Adrenal gland (tissue), 12 donors: Measurements from ENCODE around the gene ZMYND8. TPM values are rescaled to one million over a fixed set of nuclear protein-coding genes. Genes with fewer than 3 reads are reported as not detected.

Source experiments
- DNase-seq, 7 donors: peaks; one replicate each; pipeline ENCODE4 v3.0.0-alpha.2; 2019 to 2020
- H3K27ac ChIP-seq, 5 donors: fragments of 200-600 bp; sonication (generic) in 4 of 5; 1 replicate in 3 of 5; 2 replicates in 2 of 5; pipeline versions ENCODE4 v1.5.1 to v1.8.0; 2016 to 2020; ENCODE audit warnings: mild to moderate bottlenecking in 1 of 5
- H3K27me3 ChIP-seq: fragments of 200-600 bp; 2 replicates; pipeline ENCODE4 v1.8.0; 2021
- H3K36me3 ChIP-seq, 2 donors: fragments of 200-600 bp; replicated peaks in 1 of 2; 1 replicate in 1 of 2; 2 replicates in 1 of 2; pipeline versions ENCODE4 v1.5.1 to v1.8.0; 2018 to 2022
- H3K4me1 ChIP-seq, 2 donors: fragments of 200-600 bp; replicated peaks in 1 of 2; 1 replicate in 1 of 2; 2 replicates in 1 of 2; pipeline versions ENCODE4 v1.5.1 to v1.8.0; 2018 to 2021
- H3K4me3 ChIP-seq, 4 donors: fragments of 200-600 bp; sonication (generic) in 3 of 4; one replicate each; pipeline ENCODE4 v1.5.1; 2016 to 2018
- H3K9me3 ChIP-seq, 3 donors: fragments of 200-600 bp; sonication (generic) in 1 of 3; replicated peaks in 1 of 3; 1 replicate in 2 of 3; 2 replicates in 1 of 3; pipeline versions ENCODE4 v1.5.1 to v1.8.0; 2016 to 2021
- POLR2A ChIP-seq, 2 donors: fragments of 450-650 bp; IDR thresholded peaks; one replicate each; pipeline ENCODE4 v1.6.1; 2017; ENCODE audit warnings: antibody characterized with exemption in 2 of 2, mild to moderate bottlenecking in 2 of 2, moderate library complexity in 1 of 2
- WGBS, 4 donors: extraction: QIAGEN DNeasy Blood & Tissue Kit in 2 of 4; methylation state at CpG; one replicate each; pipeline versions ENCODE4 v1.1.5 to v1.1.7; 2013 to 2017; 5-methylcytosine and 5-hydroxymethylcytosine counted together
- intact Hi-C, 2 donors: fragments of 100-400 bp; cut with DNase I; formaldehyde crosslinking; loops; one replicate each; pipeline versions ENCODE4 v1.14.1 to v1.15.0; 2022 to 2023
- polyA plus RNA-seq, 3 donors: library from polyadenylated mRNA; stranded (reverse); fragments of 200-250 nt in 2 of 3; fragments of 350-450 nt in 1 of 3; fragmentation: Illumina TruSeq in 1 of 3; extraction: RNeasy Lipid Tissue Mini Kit (QIAGEN cat#74804) in 1 of 3; gene quantifications; one replicate each; pipeline ENCODE4 v1.2.3, GENCODE V29; 2013 to 2014
- total RNA-seq, 9 donors: library from RNA; depleted of rRNA in 4 of 9; stranded (reverse); fragments of >200 nt in 4 of 9; fragments of 120-200 nt in 1 of 9; fragmentation: NEBNext Ultra II Directional in 1 of 9; extraction: Animal tissue kit (Norgen Biotek cat#: 25700) in 1 of 9; gene quantifications; one replicate each; pipeline versions ENCODE4 v1.1.0 to v1.2.4, GENCODE V29; 2013 to 2023
- TF ChIP-seq, protein P1 (sequence below), 6 experiments: fragments of 450-650 bp in 4 of 6; fragments of 200-600 bp in 2 of 6; sonication (generic) in 1 of 6; IDR thresholded peaks; 1 replicate in 5 of 6; 2 replicates in 1 of 6; pipeline versions ENCODE4 v1.5.1 to v1.8.0; 2016 to 2021; ENCODE audit warnings: antibody characterized with exemption in 6 of 6, mild to moderate bottlenecking in 2 of 6, moderate library complexity in 1 of 6
- donor health status: healthy with polysubstance abuse.
- donor health status: Bipolar disorder and iron deficiency.
- donor health status: DM: yes; HTN: yes; CAD: no.
- donor health status: DM: no; HTN: no; CAD: no.
- donor health status: DM: no; HTN: no; CAD: no.
- donor health status: DM: yes; HTN: yes; CAD: no.

ZMYND8 gene
- total and polyA plus RNA-seq, 12 donors, result 37.0 to 116 (median 67.2) TPM

GRCh38 chr20:47258745-47259695 is 97.5 kb downstream of the ZMYND8 start:
- no peak overlapping the region for H3K4me3 ChIP-seq
- no peaks in the 10 kb centered on the region for H3K27me3 ChIP-seq
- peak overlapping the region in 4 of 5 donors; percentile 18 to 83 (median 52) for H3K27ac ChIP-seq
- WGBS, 4 donors, result 67 to 70% (median 68%) methylated on average over 13 to 16 of the region's 16 CpGs
- intact Hi-C loops, result no loop called here
- peaks cover 11 to 58% of the 10 kb centered on the region in 2 donors for H3K4me1 ChIP-seq
- peak in 4 of 7 donors; percentile 33 to 77 (median 42) for DNase-seq
- no peak for TF ChIP-seq POLR2A (IDR thresholded peaks at IDR 0.05)
- H3K36me3 ChIP-seq, result peaks cover 0 to 44% of the 10 kb centered on the region in 2 donors
- H3K9me3 ChIP-seq, result no peaks in the 10 kb centered on the region

DNA sequence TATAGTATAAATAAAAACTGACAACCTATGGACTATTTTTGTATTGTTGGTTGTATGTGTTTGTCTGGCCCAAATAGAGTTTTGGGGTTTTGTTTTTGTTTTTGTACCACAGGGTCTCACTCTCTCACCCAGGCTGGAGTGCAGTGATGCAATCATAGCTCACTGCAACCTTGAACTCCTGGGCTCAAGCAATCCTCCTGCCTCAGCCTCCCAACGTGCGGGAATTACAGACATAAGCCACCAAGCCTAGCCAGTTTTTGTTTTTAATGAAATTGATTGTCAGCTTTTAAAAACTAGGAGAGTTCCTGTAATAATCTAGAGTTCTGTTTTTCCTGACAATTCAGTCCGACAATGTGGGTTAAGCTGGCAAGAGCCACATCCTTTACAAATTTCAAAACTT is 98.7 kb downstream of the ZMYND8 start:
- peaks cover 0 to 50% of the 10 kb centered on the region in 2 donors for H3K36me3 ChIP-seq
- no peaks in the 10 kb centered on the region for H3K9me3 ChIP-seq
- WGBS, 4 donors, result 51 to 74% (median 64%) methylated on average over 3 of the region's 3 CpGs
- H3K4me3 ChIP-seq, result no peak overlapping the region
- intact Hi-C loops, result no loop called here
- H3K4me1 ChIP-seq, result peaks cover 23 to 58% of the 10 kb centered on the region in 2 donors
- no peak for TF ChIP-seq POLR2A (IDR thresholded peaks at IDR 0.05)
- TF ChIP-seq, protein P1, sequence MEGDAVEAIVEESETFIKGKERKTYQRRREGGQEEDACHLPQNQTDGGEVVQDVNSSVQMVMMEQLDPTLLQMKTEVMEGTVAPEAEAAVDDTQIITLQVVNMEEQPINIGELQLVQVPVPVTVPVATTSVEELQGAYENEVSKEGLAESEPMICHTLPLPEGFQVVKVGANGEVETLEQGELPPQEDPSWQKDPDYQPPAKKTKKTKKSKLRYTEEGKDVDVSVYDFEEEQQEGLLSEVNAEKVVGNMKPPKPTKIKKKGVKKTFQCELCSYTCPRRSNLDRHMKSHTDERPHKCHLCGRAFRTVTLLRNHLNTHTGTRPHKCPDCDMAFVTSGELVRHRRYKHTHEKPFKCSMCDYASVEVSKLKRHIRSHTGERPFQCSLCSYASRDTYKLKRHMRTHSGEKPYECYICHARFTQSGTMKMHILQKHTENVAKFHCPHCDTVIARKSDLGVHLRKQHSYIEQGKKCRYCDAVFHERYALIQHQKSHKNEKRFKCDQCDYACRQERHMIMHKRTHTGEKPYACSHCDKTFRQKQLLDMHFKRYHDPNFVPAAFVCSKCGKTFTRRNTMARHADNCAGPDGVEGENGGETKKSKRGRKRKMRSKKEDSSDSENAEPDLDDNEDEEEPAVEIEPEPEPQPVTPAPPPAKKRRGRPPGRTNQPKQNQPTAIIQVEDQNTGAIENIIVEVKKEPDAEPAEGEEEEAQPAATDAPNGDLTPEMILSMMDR (IDR thresholded peaks at IDR 0.05), result no peak
- H3K27ac ChIP-seq, result peak overlapping the region in 3 of 5 donors; percentile 16 to 83 (median 69)
- H3K27me3 ChIP-seq, result no peaks in the 10 kb centered on the region
- DNase-seq, result no peak

DNA sequence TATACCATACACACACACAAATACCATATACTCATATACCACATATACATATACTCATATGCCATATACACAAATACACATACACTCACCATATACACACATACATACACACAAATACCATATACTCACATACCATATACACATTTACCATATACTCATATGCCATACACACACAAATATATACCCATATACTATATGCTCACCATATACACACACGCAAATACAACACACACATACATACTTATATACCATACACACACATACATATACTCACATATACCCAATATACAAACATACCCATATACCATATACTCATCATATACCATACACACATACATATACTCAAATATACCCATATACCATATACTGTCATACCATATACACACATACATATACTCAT is 99.2 kb downstream of the ZMYND8 start:
- intact Hi-C loops, result no loop called here

GRCh38 chr20:47256668-47257236 is 99.7 kb downstream of the ZMYND8 start:
- H3K27ac ChIP-seq, result peak overlapping the region in 2 of 5 donors; percentile 16 to 48
- TF ChIP-seq, protein P1 (IDR thresholded peaks at IDR 0.05), result no peak
- no peak for TF ChIP-seq POLR2A (IDR thresholded peaks at IDR 0.05)
- 79 to 85% (median 83%) methylated on average over 8 of the region's 8 CpGs for WGBS, 4 donors
- no peak overlapping the region for H3K4me3 ChIP-seq
- peaks cover 28 to 59% of the 10 kb centered on the region in 2 donors for H3K4me1 ChIP-seq
- H3K36me3 ChIP-seq, result peaks cover 0 to 40% of the 10 kb centered on the region in 2 donors
- no peaks in the 10 kb centered on the region for H3K27me3 ChIP-seq
- no peak for DNase-seq
- intact Hi-C loops, result no loop called here
- no peaks in the 10 kb centered on the region for H3K9me3 ChIP-seq

More for the DNA sequence above, 99.2 kb downstream of the ZMYND8 start:
- 92 to 100% (median 94%) methylated on average over 1 of the region's 1 CpG for WGBS, 4 donors
- peaks cover 28 to 58% of the 10 kb centered on the region in 2 donors for H3K4me1 ChIP-seq
- peaks cover 0 to 45% of the 10 kb centered on the region in 2 donors for H3K36me3 ChIP-seq
- TF ChIP-seq, protein P1 (IDR thresholded peaks at IDR 0.05), result no peak
- no peak for TF ChIP-seq POLR2A (IDR thresholded peaks at IDR 0.05)
- DNase-seq, result no peak
- H3K4me3 ChIP-seq, result no peak overlapping the region
- peak overlapping the region in 3 of 5 donors; percentile 16 to 69 (median 48) for H3K27ac ChIP-seq
- no peaks in the 10 kb centered on the region for H3K9me3 ChIP-seq
- no peaks in the 10 kb centered on the region for H3K27me3 ChIP-seq
